Brain microvascular endothelial cell (primary cell): Measurements from ENCODE around the gene FAM171A1.

ENCODE experiments used
- DNase-seq: peaks from one replicate; pipeline ENCODE4 v3.0.0-alpha.2; 2020
- H3K27ac ChIP-seq: fragments of 250-450 bp; sonication (Bioruptor Pico); 2 replicates; pipeline ENCODE4 v1.5.1; 2020; ENCODE audit warnings: mild to moderate bottlenecking, moderate library complexity
- H3K27me3 ChIP-seq: fragments of 250-450 bp; sonication (Bioruptor Pico); replicated peaks from 2 replicates; pipeline ENCODE4 v1.5.1; 2020; ENCODE audit warnings: mild to moderate bottlenecking
- H3K36me3 ChIP-seq: fragments of 250-450 bp; sonication (Bioruptor Pico); replicated peaks from 2 replicates; pipeline ENCODE4 v1.5.1; 2020; ENCODE audit warnings: mild to moderate bottlenecking
- H3K4me3 ChIP-seq: 2 replicates; pipeline ENCODE4 v1.5.1; 2011; ENCODE audit warnings: low read depth, mild to moderate bottlenecking, control low read depth, low read length, moderate library complexity
- CTCF ChIP-seq: IDR thresholded peaks from 2 replicates; pipeline ENCODE4 v1.5.1; 2011; ENCODE audit warnings: low read depth, mild to moderate bottlenecking, moderate library complexity, low read length, control low read depth, inconsistent platforms; ENCODE audit errors: missing control alignments
- in situ Hi-C: cut with HindIII; loops from 2 replicates; pipeline ENCODE4 v1.10.0; 2017; ENCODE audit warnings: low sequenced_read_pairs, low pct_ligation_motif_present

The FAM171A1 gene

GRCh38 chr10:15293862-15294842, 76.9 kb downstream of the FAM171A1 start:
- Histone ChIP-seq H3K27ac (no peak overlapping the region), H3K4me3 (no peak overlapping the region), H3K27me3 (no peaks in the 10 kb centered on the region), H3K36me3 (no peaks in the 10 kb centered on the region)
- DNase-seq = no peak
- in situ Hi-C loops = no loop called here
- TF ChIP-seq CTCF = no peak

- DNase-seq = no peak
- TF ChIP-seq CTCF = no peak
- no peak overlapping the region for H3K4me3 ChIP-seq
- in situ Hi-C loops = no loop called here
- H3K27me3 ChIP-seq = no peaks in the 10 kb centered on the region
- no peak overlapping the region for H3K27ac ChIP-seq
- H3K36me3 ChIP-seq = no peaks in the 10 kb centered on the region
These were observed 80.4 kb downstream of the FAM171A1 start for GRCh38 chr10:15290671-15291070.

GRCh38 chr10:15290150-15290549, 80.9 kb downstream of the FAM171A1 start:
- no peaks in the 10 kb centered on the region for H3K36me3 ChIP-seq
- DNase-seq = no peak
- in situ Hi-C loops = no loop called here
- no peak for TF ChIP-seq CTCF
- H3K27me3 ChIP-seq = no peaks in the 10 kb centered on the region
- no peak overlapping the region for H3K27ac ChIP-seq
- no peak overlapping the region for H3K4me3 ChIP-seq

- TF ChIP-seq CTCF = no peak
- Histone ChIP-seq H3K27me3 (no peaks in the 10 kb centered on the region), H3K4me3 (no peak overlapping the region), H3K36me3 (peaks cover 17% of the 10 kb centered on the region), H3K27ac (no peak overlapping the region)
- in situ Hi-C loops = no loop called here
- DNase-seq = no peak
These were observed 90.1 kb downstream of the FAM171A1 start for GRCh38 chr10:15280974-15281373.

GRCh38 chr10:15280462-15280861, 90.6 kb downstream of the FAM171A1 start:
- in situ Hi-C loops = no loop called here
- Histone ChIP-seq H3K27ac (no peak overlapping the region), H3K27me3 (no peaks in the 10 kb centered on the region), H3K4me3 (no peak overlapping the region), H3K36me3 (peaks cover 17% of the 10 kb centered on the region)
- DNase-seq = no peak
- TF ChIP-seq CTCF = no peak
